Osteocyte (in vitro differentiated cells): ENCODE data around the gene STX2. TPM values are rescaled to one million over a fixed set of nuclear protein-coding genes. Genes with fewer than 3 reads are reported as not detected.

Experiments used
- DNase-seq: peaks from one replicate; pipeline ENCODE4 v3.0.0; 2021; ENCODE audit warnings: mixed read lengths; ENCODE audit not compliant: unreplicated experiment; ENCODE audit errors: extremely low spot score
- H3K27ac Mint-ChIP-seq: one replicate; pipeline ENCODE4 v1.8.0; 2021; ENCODE audit warnings: mild to moderate bottlenecking, mixed read lengths; ENCODE audit not compliant: unreplicated experiment
- H3K27me3 Mint-ChIP-seq: one replicate; pipeline ENCODE4 v1.8.0; 2021; ENCODE audit warnings: mixed read lengths; ENCODE audit not compliant: unreplicated experiment
- H3K36me3 Mint-ChIP-seq: one replicate; pipeline ENCODE4 v1.8.0; 2021; ENCODE audit warnings: mixed read lengths; ENCODE audit not compliant: unreplicated experiment
- H3K4me1 Mint-ChIP-seq: one replicate; pipeline ENCODE4 v1.8.0; 2021; ENCODE audit warnings: mixed read lengths; ENCODE audit not compliant: unreplicated experiment
- H3K4me3 Mint-ChIP-seq: one replicate; pipeline ENCODE4 v1.8.0; 2021; ENCODE audit warnings: mild to moderate bottlenecking, moderate library complexity, mixed read lengths; ENCODE audit not compliant: unreplicated experiment
- H3K9me3 Mint-ChIP-seq: one replicate; pipeline ENCODE4 v1.8.0; 2021; ENCODE audit warnings: mixed read lengths; ENCODE audit not compliant: unreplicated experiment
- total RNA-seq: library from RNA; stranded (reverse); gene quantifications from 2 replicates; pipeline ENCODE4 v1.2.1, GENCODE V29; 2021
- TF ChIP-seq, protein P1 (sequence below): fragments of 200-600 bp; sonication (generic); IDR thresholded peaks from 2 replicates; pipeline ENCODE4 v1.5.0; 2021; ENCODE audit warnings: antibody characterized with exemption, mild to moderate bottlenecking, moderate library complexity

Gene STX2
- total RNA-seq, 1 donor from 2014 or later, result 32.0 TPM

GRCh38 chr12:130873106-130873795, 34.2 kb upstream of the STX2 start:
- Mint-ChIP-seq H3K27me3 (no peaks in the 10 kb centered on the region), H3K36me3 (peaks cover 49% of the 10 kb centered on the region), H3K9me3 (no peaks in the 10 kb centered on the region), H3K27ac (peak overlapping the region; percentile 70), H3K4me3 (peak overlapping the region; percentile 90), H3K4me1 (peaks cover 30% of the 10 kb centered on the region)
- no peak for DNase-seq
- TF ChIP-seq, protein P1, sequence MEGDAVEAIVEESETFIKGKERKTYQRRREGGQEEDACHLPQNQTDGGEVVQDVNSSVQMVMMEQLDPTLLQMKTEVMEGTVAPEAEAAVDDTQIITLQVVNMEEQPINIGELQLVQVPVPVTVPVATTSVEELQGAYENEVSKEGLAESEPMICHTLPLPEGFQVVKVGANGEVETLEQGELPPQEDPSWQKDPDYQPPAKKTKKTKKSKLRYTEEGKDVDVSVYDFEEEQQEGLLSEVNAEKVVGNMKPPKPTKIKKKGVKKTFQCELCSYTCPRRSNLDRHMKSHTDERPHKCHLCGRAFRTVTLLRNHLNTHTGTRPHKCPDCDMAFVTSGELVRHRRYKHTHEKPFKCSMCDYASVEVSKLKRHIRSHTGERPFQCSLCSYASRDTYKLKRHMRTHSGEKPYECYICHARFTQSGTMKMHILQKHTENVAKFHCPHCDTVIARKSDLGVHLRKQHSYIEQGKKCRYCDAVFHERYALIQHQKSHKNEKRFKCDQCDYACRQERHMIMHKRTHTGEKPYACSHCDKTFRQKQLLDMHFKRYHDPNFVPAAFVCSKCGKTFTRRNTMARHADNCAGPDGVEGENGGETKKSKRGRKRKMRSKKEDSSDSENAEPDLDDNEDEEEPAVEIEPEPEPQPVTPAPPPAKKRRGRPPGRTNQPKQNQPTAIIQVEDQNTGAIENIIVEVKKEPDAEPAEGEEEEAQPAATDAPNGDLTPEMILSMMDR, result no peak

DNA sequence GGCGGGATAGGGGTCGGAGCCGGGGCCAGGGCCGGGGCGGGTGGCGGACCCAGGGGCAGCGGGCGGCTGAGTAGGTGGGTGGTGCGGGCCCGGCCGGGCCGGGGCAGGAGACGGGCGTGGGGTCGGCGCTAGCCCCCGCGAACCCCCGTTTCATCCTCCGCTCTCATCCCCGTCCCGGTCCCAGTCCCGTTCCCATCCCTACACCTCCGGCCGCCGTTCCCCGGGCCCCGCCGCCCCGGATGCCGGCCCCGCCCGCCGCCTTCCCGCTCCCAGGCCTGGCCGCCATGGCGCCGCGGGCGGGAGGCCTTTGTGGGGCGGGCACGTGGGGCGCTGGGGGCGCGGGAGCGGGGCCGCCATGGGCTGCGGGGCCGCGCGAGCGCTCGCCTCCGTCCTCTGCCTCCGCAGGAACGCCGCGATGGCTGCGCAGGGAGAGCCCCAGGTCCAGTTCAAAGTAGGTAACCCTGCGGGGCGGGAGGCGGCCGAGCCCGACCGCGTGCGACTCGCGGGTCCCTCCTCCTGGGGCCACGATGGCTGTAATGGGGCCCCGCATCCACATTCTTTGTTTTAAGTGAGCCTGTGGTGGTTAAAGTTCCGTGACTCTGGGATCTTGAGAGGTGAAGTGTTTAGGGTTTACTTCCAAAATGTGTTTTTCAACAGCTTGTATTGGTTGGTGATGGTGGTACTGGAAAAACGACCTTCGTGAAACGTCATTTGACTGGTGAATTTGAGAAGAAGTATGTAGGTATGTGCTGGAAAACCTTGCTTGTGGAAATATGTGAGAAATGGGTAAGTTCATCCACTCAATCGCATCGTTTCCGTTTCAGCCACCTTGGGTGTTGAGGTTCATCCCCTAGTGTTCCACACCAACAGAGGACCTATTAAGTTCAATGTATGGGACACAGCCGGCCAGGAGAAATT, 33.4 kb upstream of the STX2 start:
- no peaks in the 10 kb centered on the region for H3K27me3 Mint-ChIP-seq
- DNase-seq, result no peak

GRCh38 chr12:130871286-130872178, 32.5 kb upstream of the STX2 start, which contains the start of gene RAN:
Gene RAN (plus strand): TSS chr12:130872066. CDS start chr12:130872594, 528 bp downstream.
- H3K36me3 Mint-ChIP-seq, result peaks cover 37% of the 10 kb centered on the region
- H3K4me1 Mint-ChIP-seq, result peaks cover 30% of the 10 kb centered on the region
- no peaks in the 10 kb centered on the region for H3K27me3 Mint-ChIP-seq
- TF ChIP-seq, protein P1, result no peak
- H3K4me3 Mint-ChIP-seq, result peak within 1 kb of the TSS; percentile 90
- peak; percentile 98 for DNase-seq
- no peaks in the 10 kb centered on the region for H3K9me3 Mint-ChIP-seq
- H3K27ac Mint-ChIP-seq, result peak within 1 kb of the TSS; percentile 70

More for the DNA sequence above, 33.4 kb upstream of the STX2 start:
- Mint-ChIP-seq H3K27ac (peak overlapping the region; percentile 70), H3K4me3 (peak overlapping the region; percentile 90), H3K36me3 (peaks cover 46% of the 10 kb centered on the region), H3K9me3 (no peaks in the 10 kb centered on the region), H3K4me1 (peaks cover 30% of the 10 kb centered on the region)
- TF ChIP-seq, protein P1, result no peak

GRCh38 chr12:130870442-130871285, 31.6 kb upstream of the STX2 start:
- H3K27me3 Mint-ChIP-seq, result no peaks in the 10 kb centered on the region
- peak overlapping the region; percentile 75 for H3K4me3 Mint-ChIP-seq
- H3K27ac Mint-ChIP-seq, result peak overlapping the region; percentile 70
- H3K36me3 Mint-ChIP-seq, result peaks cover 29% of the 10 kb centered on the region
- TF ChIP-seq, protein P1, result peak; percentile 49
- no peak for DNase-seq
- no peaks in the 10 kb centered on the region for H3K9me3 Mint-ChIP-seq
- peaks cover 30% of the 10 kb centered on the region for H3K4me1 Mint-ChIP-seq
